Vagina (tissue), 2 donors: ENCODE measurements around the gene OSBPL1A. TPM values are rescaled to one million over a fixed set of nuclear protein-coding genes. Genes with fewer than 3 reads are reported as not detected.

ENCODE experiments used
- DNase-seq, 2 donors: peaks; one replicate each; pipeline ENCODE4 v3.0.0-alpha.2; 2017; ENCODE audit errors: extremely low spot score in 2 of 2
- H3K27ac ChIP-seq: fragments of 200-600 bp; sonication (generic); one replicate; pipeline ENCODE4 v1.5.1; 2019
- H3K27me3 ChIP-seq: fragments of 200-600 bp; sonication (generic); one replicate; pipeline ENCODE4 v1.5.1; 2019
- H3K36me3 ChIP-seq, 2 donors: fragments of 200-600 bp; sonication (generic); one replicate each; pipeline ENCODE4 v1.5.1; 2017 to 2019
- H3K4me1 ChIP-seq: fragments of 200-600 bp; sonication (generic); one replicate; pipeline ENCODE4 v1.5.1; 2019
- H3K4me3 ChIP-seq, 2 donors: fragments of 200-600 bp; sonication (generic); 1 replicate in 1 of 2; 2 replicates in 1 of 2; pipeline ENCODE4 v1.5.1; 2016 to 2019
- H3K9me3 ChIP-seq: fragments of 200-600 bp; sonication (generic); one replicate; pipeline ENCODE4 v1.5.1; 2019
- CTCF ChIP-seq, 3 experiments: fragments of 450-650 bp in 2 of 3; fragments of 200-600 bp in 1 of 3; sonication (generic) in 1 of 3; IDR thresholded peaks; one replicate each; pipeline ENCODE4 v1.5.1; 2017 to 2019; ENCODE audit warnings: antibody characterized with exemption in 3 of 3, mild to moderate bottlenecking in 2 of 3, moderate library complexity in 2 of 3
- POLR2A ChIP-seq, 2 donors: fragments of 450-650 bp; IDR thresholded peaks; one replicate each; pipeline ENCODE4 v1.6.1; 2017; ENCODE audit warnings: antibody characterized with exemption in 2 of 2, mild to moderate bottlenecking in 2 of 2, moderate library complexity in 2 of 2
- POLR2AphosphoS5 ChIP-seq, 2 donors: sonication (generic); formaldehyde crosslinking; IDR thresholded peaks; one replicate each; pipeline ENCODE4 v1.9.0; 2017; ENCODE audit warnings: antibody characterized with exemption in 2 of 2, mild to moderate bottlenecking in 2 of 2, low read depth in 1 of 2; ENCODE audit not compliant: insufficient read depth in 1 of 2
- intact Hi-C: fragments of 100-400 bp; cut with DNase I; formaldehyde crosslinking; loops from one replicate; pipeline ENCODE4 v1.15.1; 2023
- total RNA-seq: library from RNA; depleted of rRNA; stranded (reverse); fragments of >200 nt; gene quantifications from one replicate; pipeline ENCODE4 v1.2.3, GENCODE V29; 2016

The OSBPL1A gene
- total RNA-seq, 1 donor from 2014 or later = 33.9 TPM

- H3K4me1 ChIP-seq = peaks cover 25% of the 10 kb centered on the region
- no peaks in the 10 kb centered on the region for H3K36me3 ChIP-seq
- H3K4me3 ChIP-seq = no peak overlapping the region
- DNase-seq = no peak
- no peaks in the 10 kb centered on the region for H3K9me3 ChIP-seq
- H3K27ac ChIP-seq = no peak overlapping the region
- TF ChIP-seq CTCF (IDR thresholded peaks at IDR 0.05) (no peak), POLR2AphosphoS5 (IDR thresholded peaks at IDR 0.05; ENCODE audit: insufficient read depth in 1 of 2, low read depth in 1 of 2) (no peak), POLR2A (IDR thresholded peaks at IDR 0.05) (no peak)
- no peaks in the 10 kb centered on the region for H3K27me3 ChIP-seq
- intact Hi-C loops = no loop called here
Measured at GRCh38 chr18:24273596-24273995, 124.0 kb downstream of the OSBPL1A start.

- H3K4me3 ChIP-seq = peak overlapping the region; percentile 81 to 90
Measured at GRCh38 chr18:24272229-24272525, 125.4 kb downstream of the OSBPL1A start.

GRCh38 chr18:24271381-24272228 lies 126.0 kb downstream of the OSBPL1A start:
- intact Hi-C loops = no loop called here

More at GRCh38 chr18:24272229-24272525, 125.4 kb downstream of the OSBPL1A start:
- no peaks in the 10 kb centered on the region for H3K27me3 ChIP-seq
- H3K27ac ChIP-seq = peak overlapping the region; percentile 94
- no peak for DNase-seq
- H3K36me3 ChIP-seq = no peaks in the 10 kb centered on the region
- no peaks in the 10 kb centered on the region for H3K9me3 ChIP-seq
- TF ChIP-seq CTCF (IDR thresholded peaks at IDR 0.05) (no peak), POLR2AphosphoS5 (IDR thresholded peaks at IDR 0.05; ENCODE audit: insufficient read depth in 1 of 2, low read depth in 1 of 2) (peak in 1 of 2 donors; percentile 36)
- intact Hi-C loops = no loop called here
- peaks cover 25% of the 10 kb centered on the region for H3K4me1 ChIP-seq

GRCh38 chr18:24270937-24271380 lies 126.7 kb downstream of the OSBPL1A start:
- H3K4me1 ChIP-seq = peaks cover 25% of the 10 kb centered on the region
- peak overlapping the region; percentile 81 to 90 for H3K4me3 ChIP-seq
- no peak for DNase-seq
- intact Hi-C loops = no loop called here
- peak overlapping the region; percentile 94 for H3K27ac ChIP-seq
- no peaks in the 10 kb centered on the region for H3K27me3 ChIP-seq
- no peaks in the 10 kb centered on the region for H3K36me3 ChIP-seq
- TF ChIP-seq CTCF (IDR thresholded peaks at IDR 0.05) (no peak), POLR2A (IDR thresholded peaks at IDR 0.05) (no peak), POLR2AphosphoS5 (IDR thresholded peaks at IDR 0.05; ENCODE audit: insufficient read depth in 1 of 2, low read depth in 1 of 2) (no peak)
- H3K9me3 ChIP-seq = no peaks in the 10 kb centered on the region

More at GRCh38 chr18:24271381-24272228, 126.0 kb downstream of the OSBPL1A start:
- H3K36me3 ChIP-seq = no peaks in the 10 kb centered on the region
- TF ChIP-seq POLR2AphosphoS5 (IDR thresholded peaks at IDR 0.05; ENCODE audit: insufficient read depth in 1 of 2, low read depth in 1 of 2) = no peak
- no peak for TF ChIP-seq POLR2A (IDR thresholded peaks at IDR 0.05)
- no peak for TF ChIP-seq CTCF (IDR thresholded peaks at IDR 0.05)
- no peak for DNase-seq
- peaks cover 25% of the 10 kb centered on the region for H3K4me1 ChIP-seq
- H3K27ac ChIP-seq = peak overlapping the region; percentile 94
- H3K27me3 ChIP-seq = no peaks in the 10 kb centered on the region
- H3K9me3 ChIP-seq = no peaks in the 10 kb centered on the region
- peak overlapping the region; percentile 81 to 90 for H3K4me3 ChIP-seq

- H3K4me1 ChIP-seq = peaks cover 25% of the 10 kb centered on the region
- H3K27ac ChIP-seq = peak overlapping the region; percentile 94
- peak overlapping the region; percentile 81 to 90 for H3K4me3 ChIP-seq
- DNase-seq = no peak
- H3K9me3 ChIP-seq = no peaks in the 10 kb centered on the region
- no peak for TF ChIP-seq POLR2A (IDR thresholded peaks at IDR 0.05)
- no peak for TF ChIP-seq POLR2AphosphoS5 (IDR thresholded peaks at IDR 0.05; ENCODE audit: insufficient read depth in 1 of 2, low read depth in 1 of 2)
- no peak for TF ChIP-seq CTCF (IDR thresholded peaks at IDR 0.05)
- H3K27me3 ChIP-seq = no peaks in the 10 kb centered on the region
- H3K36me3 ChIP-seq = no peaks in the 10 kb centered on the region
- intact Hi-C loops = no loop called here
Measured at GRCh38 chr18:24270358-24270936, 127.2 kb downstream of the OSBPL1A start.
